OCI-LY1 (cell line): ENCODE results near the gene GPR143.

Experiments used
- CTCF ChIP-seq: fragments of 200-600 bp; sonication (generic), shearing (Covaris generic); IDR thresholded peaks from 2 replicates; pipeline ENCODE4 v1.5.1; 2017; ENCODE audit warnings: mild to moderate bottlenecking, antibody characterized with exemption, low read length, moderate library complexity, mixed read lengths
- EZH2 ChIP-seq: fragments of 200-600 bp; sonication (generic), shearing (Covaris generic); IDR thresholded peaks from 2 replicates; pipeline ENCODE4 v1.8.0; 2017; ENCODE audit warnings: borderline replicate concordance, mixed run types, mild to moderate bottlenecking, antibody characterized with exemption, low read length, moderate library complexity, mixed read lengths

DNA sequence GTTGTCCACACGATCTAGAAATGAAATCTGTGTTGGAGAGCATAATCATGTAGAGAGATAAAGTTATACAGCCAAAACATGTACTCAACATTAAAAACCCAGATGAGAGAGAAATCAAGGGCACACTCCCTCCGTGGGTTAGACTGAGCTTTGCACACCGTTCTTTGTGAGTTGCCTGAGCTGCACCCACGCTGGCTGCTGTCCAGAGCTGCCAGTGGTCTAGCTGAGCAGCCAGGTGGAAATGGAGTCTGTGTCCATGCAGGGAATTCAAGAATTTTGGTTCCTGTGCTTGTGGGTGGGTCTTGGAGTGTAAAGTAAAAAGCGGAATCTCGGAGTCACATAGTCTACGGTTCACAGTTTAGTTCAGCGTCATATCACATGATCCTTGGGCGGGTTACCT is 84.6 kb downstream of the GPR143 start:
- TF ChIP-seq CTCF: no peak
- no peak for TF ChIP-seq EZH2
